GM19043 (cell line): ENCODE data around the gene ADGRV1.
"Not testable (repeated sequence)": the region's sequence is repeated elsewhere in the genome, so short reads cannot be mapped to it uniquely, and the experiment has no call there.

ENCODE experiments used
- ATAC-seq: cut with Tn5 transposase; IDR thresholded peaks from one replicate; pipeline ENCODE4 v1.9.1; 2021; ENCODE audit warnings: low read depth; ENCODE audit not compliant: unreplicated experiment

Gene ADGRV1

DNA sequence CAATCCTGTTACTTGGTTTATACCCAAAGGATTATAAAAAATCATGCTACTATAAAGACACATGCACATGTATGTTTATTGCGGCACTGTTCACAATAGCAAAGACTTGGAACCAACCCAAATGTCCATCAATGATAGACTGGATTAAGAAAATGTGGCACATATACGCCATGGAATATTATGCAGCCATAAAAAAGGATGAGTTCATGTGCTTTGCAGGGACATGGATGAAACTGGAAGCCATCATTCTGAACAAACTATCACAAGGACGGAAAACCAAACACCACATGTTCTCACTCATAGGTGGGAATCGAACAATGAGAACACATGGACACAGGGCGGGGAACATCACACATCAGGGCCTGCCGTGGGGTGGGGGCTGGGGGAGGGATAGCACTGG is 34.5 kb downstream of the ADGRV1 start:
- ATAC-seq = not testable (repeated sequence)

DNA sequence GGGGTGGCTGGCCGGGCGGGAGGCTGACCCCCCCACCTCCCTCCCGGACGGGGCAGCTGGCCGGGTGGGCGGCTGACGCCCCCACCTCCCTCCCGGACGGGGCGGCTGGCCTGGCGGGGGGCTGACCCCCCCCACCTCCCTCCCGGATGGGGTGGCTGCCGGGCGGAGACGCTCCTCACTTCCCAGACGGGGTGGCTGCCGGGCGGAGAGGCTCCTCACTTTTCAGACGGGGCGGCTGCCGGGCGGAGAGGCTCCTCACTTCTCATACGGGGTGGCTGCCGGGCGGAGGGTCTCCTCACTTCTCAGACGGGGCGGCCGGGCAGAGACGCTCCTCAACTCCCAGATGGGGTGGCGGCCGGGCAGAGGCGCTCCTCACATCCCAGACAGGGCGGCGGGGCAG is 37.2 kb downstream of the ADGRV1 start:
- ATAC-seq = not testable (repeated sequence)

DNA sequence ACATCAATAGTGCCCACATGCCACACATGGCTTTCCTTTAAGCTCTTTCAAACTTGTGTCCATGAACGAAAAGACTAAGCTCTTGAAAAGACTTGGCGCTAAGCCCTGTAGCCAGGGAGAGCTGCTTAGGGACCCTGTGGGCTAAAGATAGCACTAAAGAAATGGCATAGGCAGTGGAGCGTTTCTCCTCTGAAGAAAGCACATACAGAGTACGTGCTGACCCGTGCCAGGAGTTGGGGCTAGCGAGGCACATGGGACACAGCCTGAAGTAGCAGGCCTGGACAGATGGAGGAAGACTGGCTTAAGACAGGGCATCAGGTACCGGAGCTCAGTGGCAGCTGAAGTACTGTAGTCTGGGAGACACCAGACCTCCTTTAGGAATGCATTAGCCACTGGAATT is 39.7 kb downstream of the ADGRV1 start:
- ATAC-seq = no peak

DNA sequence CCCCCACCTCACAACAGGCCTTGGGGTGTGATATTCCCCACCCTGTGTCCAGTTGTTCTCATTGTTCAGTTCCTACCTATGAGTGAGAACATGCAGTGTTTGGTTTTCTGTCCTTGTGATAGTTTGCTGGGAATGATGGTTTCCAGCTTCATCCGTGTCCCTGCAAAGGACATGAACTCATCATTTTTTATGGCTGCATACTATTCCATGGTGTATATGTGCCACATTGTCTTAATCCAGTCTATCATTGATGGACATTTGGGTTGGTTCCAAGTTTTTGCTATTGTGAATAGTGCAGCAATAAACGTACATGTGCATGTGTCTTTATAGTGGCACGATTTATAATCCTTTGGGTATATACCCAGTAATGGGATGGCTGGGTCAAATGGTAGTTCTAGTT is 41.7 kb downstream of the ADGRV1 start:
- not testable (repeated sequence) for ATAC-seq

DNA sequence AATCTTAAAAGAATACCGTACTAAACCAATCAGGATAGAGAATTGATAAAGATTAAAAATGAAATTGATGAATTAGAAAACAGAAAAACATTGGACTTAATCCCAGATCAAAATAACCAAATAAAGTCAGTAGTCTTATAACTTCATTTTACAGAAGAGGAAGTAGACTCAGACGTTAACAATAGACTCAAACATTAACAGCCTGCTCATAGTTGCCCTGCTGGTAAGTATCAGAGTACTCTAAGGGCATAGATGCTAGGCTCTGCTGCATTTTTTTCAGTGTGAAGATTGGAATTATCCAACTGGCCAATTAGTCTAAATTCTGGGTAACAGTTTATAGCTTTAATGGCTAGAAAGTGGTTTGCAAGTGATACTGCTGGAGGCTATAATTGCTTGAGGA is 42.9 kb downstream of the ADGRV1 start:
- no peak for ATAC-seq

DNA sequence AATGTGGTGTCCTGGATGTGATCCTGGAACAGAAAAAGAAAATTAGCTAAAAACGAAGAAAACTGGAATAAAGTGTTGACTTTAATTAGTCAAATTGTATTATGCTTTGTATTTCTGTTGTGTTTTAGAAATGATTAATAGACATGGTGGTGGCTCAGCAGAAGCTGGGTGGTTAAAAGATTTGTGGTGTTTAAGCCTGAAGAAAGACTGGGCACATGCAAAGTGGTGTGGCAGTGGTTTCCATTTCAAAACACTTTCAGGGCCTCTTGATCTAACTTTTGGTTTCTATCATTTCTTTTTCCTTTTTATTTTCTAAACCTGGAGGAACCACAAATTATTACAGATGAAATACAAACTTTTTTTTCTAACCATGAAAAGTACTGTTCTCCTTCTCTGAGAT is 44.1 kb downstream of the ADGRV1 start:
- no peak for ATAC-seq

DNA sequence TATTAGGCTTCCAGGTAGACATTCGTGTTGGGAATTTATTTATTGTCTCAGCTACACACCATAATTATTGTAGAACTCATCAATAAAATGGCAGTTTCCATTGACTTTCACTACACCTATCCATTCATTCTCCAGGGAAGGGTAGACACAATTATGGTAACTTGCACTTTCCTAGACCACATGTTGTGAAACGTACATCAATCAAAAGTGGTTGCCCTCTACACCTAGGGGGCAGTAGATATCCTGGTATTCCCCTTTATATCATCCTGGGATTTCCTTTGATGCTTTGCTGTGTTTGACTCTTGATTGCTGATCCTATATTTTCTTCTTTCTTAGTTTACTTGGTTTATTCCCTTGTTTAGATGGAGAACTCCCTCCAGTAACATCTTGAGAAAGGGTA is 47.9 kb downstream of the ADGRV1 start:
- no peak for ATAC-seq

DNA sequence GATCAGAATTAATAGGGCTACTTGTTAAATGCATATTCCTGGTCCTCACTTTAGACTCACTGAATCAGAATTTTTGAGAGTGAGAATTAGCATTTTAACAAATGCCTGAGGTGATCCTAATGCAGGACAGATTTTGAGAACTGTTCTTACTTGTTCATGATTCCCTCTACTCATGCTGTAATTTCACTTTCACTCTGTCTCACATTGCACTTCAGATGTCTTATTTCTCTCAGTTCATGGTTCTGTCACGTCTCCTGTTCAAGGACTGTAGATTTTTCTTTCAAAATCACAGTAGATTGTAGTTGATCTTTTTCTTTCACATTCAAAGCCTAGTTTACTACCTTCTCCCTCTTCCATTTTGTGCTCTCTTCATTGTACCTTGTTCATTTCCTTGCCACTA is 54.3 kb downstream of the ADGRV1 start:
- peak; percentile 93 for ATAC-seq

DNA sequence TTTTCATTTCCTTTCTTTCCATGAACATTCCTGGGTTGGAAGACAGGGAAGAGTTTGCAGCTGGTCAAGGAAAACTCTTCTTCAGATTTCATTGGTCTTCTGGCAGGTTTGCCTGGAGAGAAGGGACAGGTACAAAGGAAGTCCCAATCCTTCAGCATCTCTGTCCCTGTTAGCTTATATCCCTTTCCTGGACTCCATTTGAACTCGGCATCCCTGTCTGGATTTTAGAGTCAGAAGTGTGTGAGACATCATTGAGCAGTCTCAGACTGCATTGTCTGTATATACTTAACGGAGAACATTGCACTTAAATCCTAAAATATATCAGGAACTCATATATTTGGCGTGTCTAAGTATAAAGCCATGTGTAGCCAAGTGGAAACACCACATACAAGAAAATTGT is 54.9 kb downstream of the ADGRV1 start:
- no peak for ATAC-seq

DNA sequence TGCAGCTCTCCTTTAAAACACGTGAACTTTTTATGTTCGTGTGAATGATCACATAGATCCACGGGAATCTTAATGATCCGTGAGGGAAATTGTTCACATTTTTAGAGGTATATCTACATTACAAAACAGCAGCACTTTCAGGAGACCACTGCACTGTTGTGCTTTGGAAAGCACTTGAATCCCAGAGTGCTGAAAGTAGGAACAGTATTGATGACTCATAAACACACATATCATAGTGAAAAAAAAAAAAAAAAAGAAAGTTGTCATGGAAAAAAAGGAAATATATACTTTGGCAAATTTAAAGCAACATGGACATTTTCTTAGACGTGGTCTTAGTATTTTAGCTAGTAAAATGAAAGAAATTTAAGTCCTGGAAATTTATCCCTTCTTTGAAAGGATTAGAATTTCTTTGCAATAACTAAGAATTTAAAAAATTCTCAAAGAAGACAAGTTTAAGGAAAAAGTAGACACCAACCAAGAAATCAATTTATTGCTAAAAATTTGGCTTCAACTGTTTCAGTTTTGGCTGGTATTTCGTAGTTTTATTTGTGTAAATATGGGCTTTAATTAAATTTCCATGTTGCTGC is 55.4 kb downstream of the ADGRV1 start:
- ATAC-seq = no peak

DNA sequence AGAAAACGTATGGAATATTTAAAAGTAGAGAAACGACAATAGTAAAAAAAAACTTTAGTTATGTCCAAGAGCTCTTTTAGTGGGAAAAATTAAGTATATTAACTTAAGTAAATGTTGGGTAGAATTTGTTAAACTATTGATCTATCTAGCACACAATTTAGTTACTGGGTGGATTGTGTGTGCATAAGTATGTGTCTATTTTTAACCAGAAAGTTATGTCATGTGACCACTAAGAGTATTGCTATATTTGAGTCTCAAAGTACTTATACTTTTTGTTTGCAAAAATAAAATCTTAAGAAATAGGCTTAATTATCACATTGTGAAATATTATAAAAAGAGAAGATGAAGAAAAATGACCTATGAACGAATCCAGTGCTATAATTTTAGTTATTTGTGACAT is 56.8 kb downstream of the ADGRV1 start:
- ATAC-seq = no peak

DNA sequence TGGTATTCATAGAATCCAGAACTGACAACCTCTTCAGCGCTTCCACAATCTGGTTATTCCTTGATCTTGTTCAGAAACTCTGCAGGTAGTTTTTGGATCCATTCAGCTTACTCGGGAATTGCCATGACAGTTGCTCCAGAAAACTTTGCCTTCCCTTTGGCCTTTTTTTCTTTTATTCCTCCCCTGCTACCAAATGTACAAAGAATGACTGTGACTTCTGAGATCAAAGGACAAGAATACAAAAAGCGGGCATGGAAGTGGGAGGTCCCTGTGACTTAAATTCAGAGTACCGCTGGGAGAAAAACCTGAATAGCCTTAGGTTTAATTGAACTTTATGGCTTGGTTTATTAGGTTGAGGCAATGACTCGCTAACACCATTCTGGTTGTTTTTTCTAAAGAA is 59.5 kb downstream of the ADGRV1 start:
- ATAC-seq = no peak

DNA sequence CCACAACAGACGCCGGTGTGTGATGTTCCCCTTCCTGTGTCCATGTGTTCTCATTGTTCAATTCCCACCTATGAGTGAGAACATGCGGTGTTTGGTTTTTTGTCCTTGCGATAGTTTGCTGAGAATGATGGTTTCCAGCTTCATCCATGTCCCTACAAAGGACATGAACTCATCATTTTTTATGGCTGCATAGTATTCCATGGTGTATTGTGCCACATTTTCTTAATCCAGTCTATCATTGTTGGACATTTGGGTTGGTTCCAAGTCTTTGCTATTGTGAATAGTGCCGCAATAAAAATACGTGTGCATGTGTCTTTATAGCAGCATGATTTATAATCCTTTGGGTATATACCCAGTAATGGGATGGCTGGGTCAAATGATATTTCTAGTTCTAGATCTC is 61.2 kb downstream of the ADGRV1 start:
- ATAC-seq = not testable (repeated sequence)

DNA sequence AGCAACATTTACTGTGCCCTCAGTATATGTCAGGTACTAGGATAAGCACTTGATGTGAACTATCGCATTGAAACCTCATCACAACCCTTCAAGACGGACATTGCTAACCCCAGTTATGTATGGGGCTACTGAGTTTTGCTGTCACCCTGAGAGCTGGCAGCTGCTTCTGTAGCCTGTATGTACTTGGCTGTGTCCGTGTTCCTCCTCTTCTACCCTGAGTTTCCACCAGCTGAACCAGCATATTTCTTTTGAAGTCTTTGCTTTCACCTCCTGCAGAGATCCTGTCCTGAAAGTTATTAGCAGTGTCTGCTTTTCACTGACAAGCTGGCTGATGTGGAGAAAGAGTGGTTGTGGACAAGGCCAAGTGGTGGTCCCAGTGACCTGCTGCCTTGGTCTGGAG is 63.3 kb downstream of the ADGRV1 start:
- no peak for ATAC-seq

DNA sequence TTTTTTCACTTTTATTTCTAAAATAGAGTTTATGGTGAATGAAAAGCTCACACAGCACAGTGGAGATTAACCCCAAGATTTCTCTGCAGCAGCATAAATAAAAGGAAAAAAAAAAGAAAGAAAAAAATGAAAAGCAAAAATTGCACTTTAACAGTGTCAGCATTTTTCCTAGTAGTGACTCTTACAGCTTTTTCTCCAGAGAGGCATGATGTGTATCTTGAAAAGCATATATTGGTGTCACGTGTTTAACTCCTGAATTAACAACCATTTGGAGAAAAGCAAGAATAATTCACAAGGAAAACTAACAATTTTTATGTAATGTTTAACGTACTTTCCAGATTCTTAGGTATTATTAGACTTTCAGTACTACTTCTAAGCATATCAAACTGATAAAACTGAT is 67.9 kb downstream of the ADGRV1 start:
- ATAC-seq = no peak

DNA sequence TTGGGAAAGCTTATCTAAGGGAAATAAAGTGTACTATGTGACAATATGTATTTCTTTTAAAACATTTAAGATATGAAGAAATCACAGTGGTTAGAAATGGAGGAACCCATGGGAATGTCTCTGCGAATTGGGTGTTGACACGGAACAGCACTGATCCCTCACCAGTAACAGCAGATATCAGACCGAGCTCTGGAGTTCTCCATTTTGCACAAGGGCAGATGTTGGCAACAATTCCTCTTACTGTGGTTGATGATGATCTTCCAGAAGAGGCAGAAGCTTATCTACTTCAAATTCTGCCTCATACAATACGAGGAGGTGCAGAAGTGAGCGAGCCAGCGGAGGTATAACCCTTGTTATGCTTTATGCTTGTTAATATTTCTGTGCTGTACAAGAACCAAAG is 69.9 kb downstream of the ADGRV1 start:
- no peak for ATAC-seq

DNA sequence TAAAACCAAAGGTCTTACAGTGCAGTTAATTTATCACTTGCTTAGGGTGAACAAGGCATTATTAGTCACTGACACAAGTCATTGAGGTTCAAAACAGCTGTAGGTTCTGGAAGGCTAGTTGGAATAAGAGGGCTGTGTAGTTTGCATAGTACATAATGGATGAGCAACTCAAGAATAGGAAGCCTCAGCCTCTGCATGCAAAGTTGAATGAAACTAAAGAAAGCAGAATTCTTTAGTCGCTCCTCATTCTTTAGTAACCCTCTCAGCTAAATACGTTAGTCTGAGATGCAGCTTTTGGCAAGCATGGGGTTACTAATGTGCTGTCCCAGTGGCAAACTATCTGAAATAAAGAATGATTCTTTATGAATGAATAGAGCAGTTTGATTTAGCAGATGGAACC is 74.2 kb downstream of the ADGRV1 start:
- no peak for ATAC-seq

DNA sequence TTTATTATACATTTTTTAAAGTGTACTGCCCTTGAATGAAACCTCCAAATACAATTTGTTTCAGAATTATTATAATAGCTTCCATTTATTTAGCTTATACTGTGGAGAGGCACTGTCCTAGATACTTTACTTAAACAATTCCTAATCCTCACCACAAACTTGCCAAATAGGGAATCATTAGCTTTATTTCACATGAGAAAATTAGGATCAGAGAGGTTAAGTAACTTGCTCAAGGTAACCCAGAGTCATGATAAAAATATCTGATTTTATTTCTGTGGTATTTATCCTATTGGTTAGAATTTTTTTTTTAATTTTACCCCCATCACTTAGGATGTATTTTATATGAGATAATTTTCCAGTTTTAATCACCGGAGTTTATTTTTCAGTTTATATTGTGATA is 78.4 kb downstream of the ADGRV1 start:
- no peak for ATAC-seq

DNA sequence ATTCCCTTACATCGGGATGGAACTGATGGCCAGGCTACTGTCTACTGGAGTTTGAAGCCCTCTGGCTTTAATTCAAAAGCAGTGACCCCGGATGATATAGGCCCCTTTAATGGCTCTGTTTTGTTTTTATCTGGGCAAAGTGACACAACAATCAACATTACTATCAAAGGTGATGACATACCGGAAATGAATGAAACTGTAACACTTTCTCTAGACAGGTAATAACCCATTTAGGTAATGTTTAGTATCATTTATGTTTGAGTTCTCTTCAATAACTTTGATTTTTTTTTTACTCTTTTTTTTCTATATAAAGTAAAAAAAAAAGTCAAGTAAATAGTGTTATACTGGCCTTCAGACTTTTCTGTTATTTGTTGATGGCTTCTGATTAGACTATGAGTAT is 79.1 kb downstream of the ADGRV1 start:
- ATAC-seq = no peak

DNA sequence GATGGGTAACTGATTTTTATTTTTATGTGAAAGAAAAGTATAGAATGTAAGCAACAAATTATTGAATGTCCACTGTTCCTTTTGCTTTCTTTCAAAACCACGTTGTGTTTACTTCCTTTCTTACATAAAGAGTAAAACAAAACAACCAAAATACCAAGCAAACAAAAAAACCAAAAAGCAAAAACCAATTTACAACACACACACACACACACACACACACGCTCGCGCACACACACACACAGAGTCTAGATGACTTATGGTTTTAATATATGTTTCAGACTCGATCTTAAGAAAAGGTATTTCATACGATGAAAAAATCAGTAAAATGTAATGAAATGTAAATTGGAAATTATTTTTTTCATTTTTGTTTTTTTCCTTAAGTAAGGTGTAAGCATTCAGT is 80.3 kb downstream of the ADGRV1 start:
- no peak for ATAC-seq

DNA sequence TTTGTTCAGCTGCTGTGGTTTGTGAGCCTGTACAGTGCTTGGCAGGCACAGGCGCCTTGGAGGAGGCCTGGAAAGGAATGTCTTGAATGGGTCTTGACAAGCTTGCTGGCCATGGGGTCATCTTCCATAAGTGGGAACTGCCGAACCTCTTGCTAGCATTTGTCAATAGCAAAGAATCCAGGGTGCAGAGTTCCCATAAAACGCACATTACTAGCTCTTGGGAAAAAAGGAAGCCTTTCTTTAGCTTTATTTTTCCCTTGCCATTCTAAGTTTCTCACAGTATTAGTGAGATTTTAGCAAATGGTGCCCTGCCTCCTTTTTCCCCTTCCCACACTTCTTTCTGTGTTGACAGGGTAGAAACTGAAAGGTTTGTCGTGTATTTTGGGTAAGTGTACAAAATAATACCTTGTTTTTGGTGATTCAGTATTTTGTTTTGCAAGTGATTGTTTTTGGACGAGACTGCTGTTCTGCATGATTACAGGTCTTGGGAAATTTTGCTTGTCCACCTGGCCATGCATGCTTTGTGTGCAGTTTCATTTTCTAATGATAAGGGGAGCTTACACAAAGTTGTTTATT is 82.0 kb downstream of the ADGRV1 start:
- ATAC-seq = peak; percentile 50

DNA sequence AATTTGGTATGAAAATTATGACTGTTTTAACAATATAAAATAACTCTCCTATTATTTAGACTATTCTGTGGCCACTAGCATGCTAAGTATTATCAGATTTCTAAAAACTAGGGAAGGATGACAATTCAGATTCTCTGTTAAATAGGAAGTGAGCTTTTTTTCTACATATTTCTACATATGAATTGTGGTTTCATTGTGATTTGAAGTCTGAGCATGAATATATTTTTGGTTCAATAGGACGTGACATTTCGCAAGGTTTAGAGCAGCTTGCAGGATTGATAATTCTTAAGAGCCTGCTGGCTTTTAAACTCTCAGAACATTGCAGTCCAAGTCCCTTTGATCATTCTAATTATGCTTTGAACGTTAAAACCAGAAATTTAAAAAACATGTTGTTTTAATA is 82.9 kb downstream of the ADGRV1 start:
- no peak for ATAC-seq

DNA sequence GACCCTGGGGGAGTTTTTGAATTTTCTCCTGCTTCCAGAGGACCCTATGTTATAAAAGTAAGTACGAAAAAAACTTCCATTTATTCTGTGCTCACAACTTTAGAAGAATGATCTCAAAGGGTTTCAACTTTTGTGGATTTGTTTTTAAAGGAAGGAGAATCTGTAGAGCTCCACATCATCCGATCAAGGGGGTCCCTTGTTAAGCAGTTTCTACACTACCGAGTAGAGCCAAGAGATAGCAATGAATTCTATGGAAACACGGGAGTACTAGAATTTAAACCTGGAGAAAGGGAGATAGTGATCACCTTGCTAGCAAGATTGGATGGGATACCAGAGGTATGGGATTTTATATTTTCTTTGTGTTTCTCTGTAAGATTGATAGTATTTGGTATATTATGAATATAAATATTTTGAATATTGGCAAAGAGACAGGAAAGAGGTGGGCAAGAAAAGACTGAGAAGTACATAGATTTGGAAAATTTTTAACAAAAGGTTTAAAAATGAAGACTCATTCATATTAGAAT is 84.2 kb downstream of the ADGRV1 start:
- ATAC-seq = no peak
